A673 (cell line): Measurements from ENCODE around the gene NMB.

Experiments used
- EZH2 ChIP-seq: fragments of 200-600 bp; sonication (generic); IDR thresholded peaks from 2 replicates; pipeline ENCODE4 v1.6.1; 2017; ENCODE audit warnings: borderline replicate concordance, low read depth, mild to moderate bottlenecking, mixed read lengths, antibody characterized with exemption, low read length; ENCODE audit not compliant: poor library complexity, severe bottlenecking
- TF ChIP-seq, protein P1 (sequence below): fragments of 300-800, 200-600 bp; sonication (generic); conservative IDR thresholded peaks from 2 replicates; pipeline ENCODE4 v1.5.1; 2017; ENCODE audit warnings: low read depth, mild to moderate bottlenecking, antibody characterized with exemption, low read length, moderate library complexity, mixed read lengths

DNA sequence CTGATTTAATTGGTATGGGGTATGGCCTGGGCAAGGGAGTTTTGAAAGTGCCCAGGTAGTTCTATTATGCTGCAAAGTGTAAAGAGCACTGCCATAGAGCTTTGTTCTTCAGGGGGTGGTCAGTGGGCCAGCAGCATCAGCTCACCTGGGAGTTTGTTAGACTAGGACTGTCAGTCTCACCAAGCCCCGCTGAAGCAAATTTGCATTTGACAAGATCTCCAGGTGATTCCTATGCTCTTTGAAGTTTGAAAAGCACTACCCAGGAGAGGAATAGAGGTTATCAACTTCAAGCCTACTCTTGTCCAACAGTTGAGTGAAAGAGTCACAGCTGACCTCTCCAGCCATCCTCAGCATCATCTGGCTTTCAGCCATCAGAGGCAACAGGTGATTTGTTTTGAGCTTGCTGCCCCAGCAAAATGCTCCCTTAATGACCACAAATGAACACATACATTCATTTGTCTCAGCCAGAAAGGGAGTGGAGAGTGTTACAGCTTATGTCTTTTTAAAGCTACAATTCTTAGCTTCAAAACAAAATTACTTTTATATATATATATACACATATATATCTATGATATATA, 49.2 kb downstream of the NMB start:
- TF ChIP-seq, protein P1, sequence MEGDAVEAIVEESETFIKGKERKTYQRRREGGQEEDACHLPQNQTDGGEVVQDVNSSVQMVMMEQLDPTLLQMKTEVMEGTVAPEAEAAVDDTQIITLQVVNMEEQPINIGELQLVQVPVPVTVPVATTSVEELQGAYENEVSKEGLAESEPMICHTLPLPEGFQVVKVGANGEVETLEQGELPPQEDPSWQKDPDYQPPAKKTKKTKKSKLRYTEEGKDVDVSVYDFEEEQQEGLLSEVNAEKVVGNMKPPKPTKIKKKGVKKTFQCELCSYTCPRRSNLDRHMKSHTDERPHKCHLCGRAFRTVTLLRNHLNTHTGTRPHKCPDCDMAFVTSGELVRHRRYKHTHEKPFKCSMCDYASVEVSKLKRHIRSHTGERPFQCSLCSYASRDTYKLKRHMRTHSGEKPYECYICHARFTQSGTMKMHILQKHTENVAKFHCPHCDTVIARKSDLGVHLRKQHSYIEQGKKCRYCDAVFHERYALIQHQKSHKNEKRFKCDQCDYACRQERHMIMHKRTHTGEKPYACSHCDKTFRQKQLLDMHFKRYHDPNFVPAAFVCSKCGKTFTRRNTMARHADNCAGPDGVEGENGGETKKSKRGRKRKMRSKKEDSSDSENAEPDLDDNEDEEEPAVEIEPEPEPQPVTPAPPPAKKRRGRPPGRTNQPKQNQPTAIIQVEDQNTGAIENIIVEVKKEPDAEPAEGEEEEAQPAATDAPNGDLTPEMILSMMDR, result no peak
- no peak for TF ChIP-seq EZH2
